HepG2 (cell line): ENCODE results near the gene LOXL3. TPM values are rescaled to one million over a fixed set of nuclear protein-coding genes. Genes with fewer than 3 reads are reported as not detected.
A peak's percentile ranks its signal among the peaks of the same experiment; 100 is the strongest.

Experiments
- BORCS8-MEF2B ChIP-seq: sonication (generic); formaldehyde crosslinking; IDR thresholded peaks from 2 replicates; pipeline ENCODE4 v1.8.0; 2022; ENCODE audit warnings: mild to moderate bottlenecking, missing genetic modification reagents
- CCDC6 ChIP-seq: sonication (generic); formaldehyde crosslinking; IDR thresholded peaks from 2 replicates; pipeline ENCODE4 v1.8.1; 2022; ENCODE audit warnings: mild to moderate bottlenecking, missing genetic modification reagents, moderate library complexity
- ETV6 ChIP-seq: sonication (generic); formaldehyde crosslinking; conservative IDR thresholded peaks from 2 replicates; pipeline ENCODE4 v1.4.0; 2020; ENCODE audit warnings: missing genetic modification reagents
- GABPA ChIP-seq, 2 experiments: IDR thresholded peaks; 2 replicates each; pipeline ENCODE4 v1.6.1; 2011 to 2016; ENCODE audit warnings: low read depth in 2 of 2, low read length in 1 of 2, missing biosample characterization in 1 of 2, missing genetic modification characterization in 1 of 2
- GMEB2 ChIP-seq: IDR thresholded peaks from 2 replicates; pipeline ENCODE4 v1.6.1; 2016; ENCODE audit warnings: missing biosample characterization, missing genetic modification reagents, low read depth
- IKZF4 ChIP-seq: sonication (generic); formaldehyde crosslinking; IDR thresholded peaks from 2 replicates; pipeline ENCODE4 v1.5.1; 2020; ENCODE audit warnings: borderline replicate concordance, mild to moderate bottlenecking, low read depth, missing genetic modification reagents; ENCODE audit errors: not compliant biosample characterization
- KDM2A ChIP-seq: sonication (generic); formaldehyde crosslinking; IDR thresholded peaks from 2 replicates; pipeline ENCODE4 v1.4.0; 2020; ENCODE audit warnings: low read depth, missing genetic modification reagents, borderline replicate concordance
- MED1 ChIP-seq: sonication (generic); formaldehyde crosslinking; IDR thresholded peaks from 2 replicates; pipeline ENCODE4 v1.4.0; 2020; ENCODE audit warnings: missing genetic modification reagents
- MTA1 ChIP-seq: sonication (generic); formaldehyde crosslinking; IDR thresholded peaks from 2 replicates; pipeline ENCODE4 v1.4.0; 2020; ENCODE audit warnings: missing genetic modification reagents, mild to moderate bottlenecking, borderline replicate concordance
- PITX1 ChIP-seq: sonication (generic); formaldehyde crosslinking; IDR thresholded peaks from 2 replicates; pipeline ENCODE4 v1.5.1; 2020; ENCODE audit warnings: mild to moderate bottlenecking, missing genetic modification reagents
- PRPF4 ChIP-seq: fragments of 200-400 bp; formaldehyde crosslinking; IDR thresholded peaks from 2 replicates; pipeline ENCODE4 v1.6.1; 2016; ENCODE audit warnings: low read length, low read depth; ENCODE audit not compliant: poor library complexity, severe bottlenecking
- RXRA ChIP-seq: sonication (generic); formaldehyde crosslinking; IDR thresholded peaks from 2 replicates; pipeline ENCODE4 v1.5.1; 2020; ENCODE audit warnings: missing genetic modification reagents
- ZNF766 ChIP-seq: sonication (generic); formaldehyde crosslinking; IDR thresholded peaks from 2 replicates; pipeline ENCODE4 v1.5.0; 2020; ENCODE audit warnings: missing genetic modification reagents, borderline replicate concordance
- polyA plus RNA-seq, 8 experiments: library from polyadenylated mRNA; depleted of rRNA in 3 of 8; stranded (reverse) in 7 of 8; unstranded in 1 of 8; fragments of >200 nt; fragmentation: Illumina TruSeq in 4 of 8; extraction: Trizol in 4 of 8; gene quantifications; 2 replicates each; pipeline versions ENCODE4 v1.2.1 to v1.2.3, GENCODE V29; 2011 to 2016; ENCODE audit warnings: low read depth in 4 of 8, missing spikeins in 1 of 8, mixed read lengths in 1 of 8; ENCODE audit not compliant: insufficient read depth in 1 of 8
- total RNA-seq, 5 experiments: library from RNA; depleted of rRNA; stranded (reverse); fragments of >200 nt; fragmentation: Illumina TruSeq; extraction: Trizol; gene quantifications; 2 replicates each; pipeline ENCODE4 v1.2.3, GENCODE V29; 2016; ENCODE audit warnings: low read depth in 1 of 5
- TF ChIP-seq, protein P1 (sequence below): sonication (generic); formaldehyde crosslinking; IDR thresholded peaks from 2 replicates; pipeline ENCODE4 v1.5.0; 2020; ENCODE audit warnings: mild to moderate bottlenecking, missing genetic modification reagents, borderline replicate concordance
- TF ChIP-seq, protein P2 (sequence below): sonication (generic); formaldehyde crosslinking; IDR thresholded peaks from 2 replicates; pipeline ENCODE4 v1.4.0; 2020; ENCODE audit warnings: missing genetic modification reagents, low read depth, mild to moderate bottlenecking, borderline replicate concordance
- TF ChIP-seq, protein P3 (sequence below), 2 experiments: fragments of 450-650 bp in 1 of 2; sonication (generic) in 1 of 2; formaldehyde crosslinking; IDR thresholded peaks; 2 replicates each; pipeline versions ENCODE4 v1.5.0 to v1.8.0; 2020 to 2022; ENCODE audit warnings: mild to moderate bottlenecking in 1 of 2, missing genetic modification reagents in 1 of 2
- TF ChIP-seq, protein P4 (sequence below): sonication (generic); formaldehyde crosslinking; IDR thresholded peaks from 2 replicates; pipeline ENCODE4 v1.8.0; 2022; ENCODE audit warnings: missing genetic modification reagents, mild to moderate bottlenecking, inconsistent platforms, borderline replicate concordance
- TF ChIP-seq, protein P5 (sequence below): sonication (generic); formaldehyde crosslinking; IDR thresholded peaks from 2 replicates; pipeline ENCODE4 v1.8.1; 2023; ENCODE audit warnings: mild to moderate bottlenecking, missing genetic modification reagents

Gene LOXL3
- total and polyA plus RNA-seq, 2 of the 13 experiments (the other 11 are each of a cell fraction or from before 2014, with no cell fraction given) = 0.55 to 6.5 TPM

GRCh38 chr2:74496997-74497776 lies 56.6 kb downstream of the LOXL3 start (continued):
- TF ChIP-seq, protein P1, sequence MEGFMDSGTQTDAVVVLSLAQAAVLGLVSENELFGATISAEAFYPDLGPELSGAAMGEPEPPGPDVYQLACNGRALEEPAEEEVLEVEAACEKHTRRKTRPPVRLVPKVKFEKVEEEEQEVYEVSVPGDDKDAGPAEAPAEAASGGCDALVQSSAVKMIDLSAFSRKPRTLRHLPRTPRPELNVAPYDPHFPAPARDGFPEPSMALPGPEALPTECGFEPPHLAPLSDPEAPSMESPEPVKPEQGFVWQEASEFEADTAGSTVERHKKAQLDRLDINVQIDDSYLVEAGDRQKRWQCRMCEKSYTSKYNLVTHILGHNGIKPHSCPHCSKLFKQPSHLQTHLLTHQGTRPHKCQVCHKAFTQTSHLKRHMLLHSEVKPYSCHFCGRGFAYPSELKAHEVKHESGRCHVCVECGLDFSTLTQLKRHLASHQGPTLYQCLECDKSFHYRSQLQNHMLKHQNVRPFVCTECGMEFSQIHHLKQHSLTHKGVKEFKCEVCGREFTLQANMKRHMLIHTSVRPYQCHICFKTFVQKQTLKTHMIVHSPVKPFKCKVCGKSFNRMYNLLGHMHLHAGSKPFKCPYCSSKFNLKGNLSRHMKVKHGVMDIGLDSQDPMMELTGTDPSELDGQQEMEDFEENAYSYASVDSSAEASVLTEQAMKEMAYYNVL = peak; percentile 66; the same call in 1 of the 2 replicates
- TF ChIP-seq PRPF4 (no peak), MED1 (CRISPR knock-in tag) (peak; percentile 62; the same call in 1 of the 2 replicates), RXRA (CRISPR knock-in tag) (peak; percentile 54; the same call in 1 of the 2 replicates), ETV6 (CRISPR knock-in tag) (0 out of 2 replicates have a peak, but pooled peaks have one; percentile 36), PITX1 (CRISPR knock-in tag) (peak; percentile 81), MTA1 (CRISPR knock-in tag) (peak; percentile 38), CCDC6 (peak; percentile 30; the same call in 1 of the 2 replicates), GABPA (IDR thresholded peaks at IDR 0.05; ENCODE audit: low read depth, low read length) (no peak), GABPA (CRISPR knock-in tag; IDR thresholded peaks at IDR 0.05; ENCODE audit: low read depth) (0 out of 2 replicates have a peak, but pooled peaks have one; percentile 30), GMEB2 (CRISPR knock-in tag) (no peak), BORCS8-MEF2B (CRISPR knock-in tag) (peak; percentile 21; the same call in 1 of the 2 replicates), ZNF766 (CRISPR knock-in tag) (0 out of 2 replicates have a peak, but pooled peaks have one; percentile 37), IKZF4 (CRISPR knock-in tag) (no peak), KDM2A (CRISPR knock-in tag) (no peak)
- TF ChIP-seq, protein P2, sequence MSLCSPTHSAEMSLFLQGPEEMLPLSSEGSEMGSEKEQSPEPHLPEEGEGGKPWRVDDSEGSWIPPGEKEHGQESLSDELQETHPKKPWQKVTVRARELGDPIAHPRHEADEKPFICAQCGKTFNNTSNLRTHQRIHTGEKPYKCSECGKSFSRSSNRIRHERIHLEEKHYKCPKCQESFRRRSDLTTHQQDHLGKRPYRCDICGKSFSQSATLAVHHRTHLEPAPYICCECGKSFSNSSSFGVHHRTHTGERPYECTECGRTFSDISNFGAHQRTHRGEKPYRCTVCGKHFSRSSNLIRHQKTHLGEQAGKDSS = 0 out of 2 replicates have a peak, but pooled peaks have one; percentile 32
- TF ChIP-seq, protein P3, sequence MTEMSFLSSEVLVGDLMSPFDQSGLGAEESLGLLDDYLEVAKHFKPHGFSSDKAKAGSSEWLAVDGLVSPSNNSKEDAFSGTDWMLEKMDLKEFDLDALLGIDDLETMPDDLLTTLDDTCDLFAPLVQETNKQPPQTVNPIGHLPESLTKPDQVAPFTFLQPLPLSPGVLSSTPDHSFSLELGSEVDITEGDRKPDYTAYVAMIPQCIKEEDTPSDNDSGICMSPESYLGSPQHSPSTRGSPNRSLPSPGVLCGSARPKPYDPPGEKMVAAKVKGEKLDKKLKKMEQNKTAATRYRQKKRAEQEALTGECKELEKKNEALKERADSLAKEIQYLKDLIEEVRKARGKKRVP (CRISPR knock-in tag; IDR thresholded peaks at IDR 0.05) = peak in 1 of 2 experiments; percentile 68; a peak in 1 of 4 replicates
- TF ChIP-seq, protein P4, sequence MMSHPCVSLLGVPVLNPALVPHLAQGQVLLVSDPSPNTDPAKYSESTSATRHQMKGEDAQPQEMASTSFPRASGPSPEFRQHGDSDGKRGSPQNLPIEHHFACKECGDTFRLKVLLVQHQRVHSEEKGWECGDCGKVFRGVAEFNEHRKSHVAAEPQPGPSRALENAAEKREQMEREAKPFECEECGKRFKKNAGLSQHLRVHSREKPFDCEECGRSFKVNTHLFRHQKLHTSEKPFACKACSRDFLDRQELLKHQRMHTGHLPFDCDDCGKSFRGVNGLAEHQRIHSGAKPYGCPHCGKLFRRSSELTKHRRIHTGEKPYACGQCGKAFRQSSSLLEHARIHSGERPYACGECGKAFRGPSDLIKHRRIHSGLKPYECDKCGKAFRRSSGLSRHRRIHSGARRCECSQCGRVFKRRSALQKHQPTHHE = peak; percentile 60; the same call in 1 of the 2 replicates
- TF ChIP-seq, protein P5, sequence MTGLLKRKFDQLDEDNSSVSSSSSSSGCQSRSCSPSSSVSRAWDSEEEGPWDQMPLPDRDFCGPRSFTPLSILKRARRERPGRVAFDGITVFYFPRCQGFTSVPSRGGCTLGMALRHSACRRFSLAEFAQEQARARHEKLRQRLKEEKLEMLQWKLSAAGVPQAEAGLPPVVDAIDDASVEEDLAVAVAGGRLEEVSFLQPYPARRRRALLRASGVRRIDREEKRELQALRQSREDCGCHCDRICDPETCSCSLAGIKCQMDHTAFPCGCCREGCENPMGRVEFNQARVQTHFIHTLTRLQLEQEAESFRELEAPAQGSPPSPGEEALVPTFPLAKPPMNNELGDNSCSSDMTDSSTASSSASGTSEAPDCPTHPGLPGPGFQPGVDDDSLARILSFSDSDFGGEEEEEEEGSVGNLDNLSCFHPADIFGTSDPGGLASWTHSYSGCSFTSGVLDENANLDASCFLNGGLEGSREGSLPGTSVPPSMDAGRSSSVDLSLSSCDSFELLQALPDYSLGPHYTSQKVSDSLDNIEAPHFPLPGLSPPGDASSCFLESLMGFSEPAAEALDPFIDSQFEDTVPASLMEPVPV = 0 out of 2 replicates have a peak, but pooled peaks have one; percentile 59
